DOHH2 (cell line): ENCODE measurements around the gene CORT.

Source experiments
- CTCF ChIP-seq: fragments of 200-600 bp; sonication (generic); IDR thresholded peaks from one replicate; pipeline ENCODE4 v1.5.1; 2014; ENCODE audit warnings: antibody characterized with exemption, mild to moderate bottlenecking, low read depth, low read length; ENCODE audit not compliant: poor library complexity, severe bottlenecking
- EZH2phosphoT487 ChIP-seq: fragments of 200-600 bp; sonication (generic); IDR thresholded peaks from 2 replicates; pipeline ENCODE4 v1.6.1; 2017; ENCODE audit warnings: borderline replicate concordance, mild to moderate bottlenecking, antibody characterized with exemption, low read length, moderate library complexity, mixed read lengths

GRCh38 chr1:10470043-10470442, 20.2 kb downstream of the CORT start:
- TF ChIP-seq CTCF (no peak), EZH2phosphoT487 (no peak)
